Measurements from ENCODE around the gene RANBP3.

Gene RANBP3

DNA sequence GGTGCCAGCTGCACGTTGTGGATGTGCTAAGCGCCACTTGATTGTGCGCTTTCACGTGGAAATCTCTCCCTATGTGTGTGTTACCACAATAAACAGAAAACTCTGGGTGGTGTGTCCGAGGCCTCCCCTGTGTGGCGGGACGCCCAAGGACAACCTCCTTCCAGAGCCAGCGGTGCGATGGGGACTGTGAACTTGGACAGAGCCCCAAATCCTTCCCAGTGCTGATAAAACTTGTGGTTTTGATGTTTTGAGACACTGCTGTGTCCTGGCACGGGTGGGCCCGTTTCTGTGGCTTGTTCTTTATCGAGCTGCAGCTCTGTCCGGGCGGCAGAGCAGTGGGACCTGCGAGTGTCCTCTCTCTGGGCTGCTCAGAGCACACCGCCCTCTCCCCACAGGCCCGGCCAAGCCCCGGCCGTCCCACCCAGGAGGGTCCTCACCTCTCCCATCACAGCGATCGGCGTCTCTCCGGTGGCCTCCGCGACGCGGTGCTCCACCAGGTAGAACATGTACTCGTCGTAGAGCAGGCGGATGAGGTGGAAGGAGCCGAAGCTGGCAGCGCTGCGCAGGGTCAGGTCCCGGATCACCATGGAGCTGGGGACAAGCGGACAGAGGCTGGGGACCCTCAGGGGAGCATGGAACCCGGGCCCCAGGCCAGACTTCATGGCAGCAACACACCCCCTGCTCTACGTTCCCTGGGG lies 18.8 kb upstream of the RANBP3 start:
- Histone ChIP-seq H3K4me3 (replicated peaks; ENCODE audit: low read depth, low read length) (no peak overlapping the region), H3K36me3 (ENCODE audit: control insufficient read depth, insufficient read depth, low read length) (no peaks in the 10 kb centered on the region), H3K27me3 (replicated peaks; ENCODE audit: control insufficient read depth, insufficient read depth, low read length) (no peaks in the 10 kb centered on the region)
- no peak for DNase-seq (ENCODE audit: extremely low read depth, insufficient read length)
- TF ChIP-seq, protein P1, sequence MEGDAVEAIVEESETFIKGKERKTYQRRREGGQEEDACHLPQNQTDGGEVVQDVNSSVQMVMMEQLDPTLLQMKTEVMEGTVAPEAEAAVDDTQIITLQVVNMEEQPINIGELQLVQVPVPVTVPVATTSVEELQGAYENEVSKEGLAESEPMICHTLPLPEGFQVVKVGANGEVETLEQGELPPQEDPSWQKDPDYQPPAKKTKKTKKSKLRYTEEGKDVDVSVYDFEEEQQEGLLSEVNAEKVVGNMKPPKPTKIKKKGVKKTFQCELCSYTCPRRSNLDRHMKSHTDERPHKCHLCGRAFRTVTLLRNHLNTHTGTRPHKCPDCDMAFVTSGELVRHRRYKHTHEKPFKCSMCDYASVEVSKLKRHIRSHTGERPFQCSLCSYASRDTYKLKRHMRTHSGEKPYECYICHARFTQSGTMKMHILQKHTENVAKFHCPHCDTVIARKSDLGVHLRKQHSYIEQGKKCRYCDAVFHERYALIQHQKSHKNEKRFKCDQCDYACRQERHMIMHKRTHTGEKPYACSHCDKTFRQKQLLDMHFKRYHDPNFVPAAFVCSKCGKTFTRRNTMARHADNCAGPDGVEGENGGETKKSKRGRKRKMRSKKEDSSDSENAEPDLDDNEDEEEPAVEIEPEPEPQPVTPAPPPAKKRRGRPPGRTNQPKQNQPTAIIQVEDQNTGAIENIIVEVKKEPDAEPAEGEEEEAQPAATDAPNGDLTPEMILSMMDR (IDR thresholded peaks at IDR 0.05; ENCODE audit: insufficient read depth, low read length, poor library complexity, severe bottlenecking), result no peak

- TF ChIP-seq, protein P1 (IDR thresholded peaks at IDR 0.05; ENCODE audit: insufficient read depth, low read length, poor library complexity, severe bottlenecking), result no peak
- H3K4me3 ChIP-seq (replicated peaks; ENCODE audit: low read depth, low read length), result no peak overlapping the region
- DNase-seq (ENCODE audit: extremely low read depth, insufficient read length), result no peak
- no peaks in the 10 kb centered on the region for H3K27me3 ChIP-seq (replicated peaks; ENCODE audit: control insufficient read depth, insufficient read depth, low read length)
- H3K36me3 ChIP-seq (ENCODE audit: control insufficient read depth, insufficient read depth, low read length), result no peaks in the 10 kb centered on the region
These were observed 18.2 kb upstream of the RANBP3 start for GRCh38 chr19:5996102-5996501.

DNA sequence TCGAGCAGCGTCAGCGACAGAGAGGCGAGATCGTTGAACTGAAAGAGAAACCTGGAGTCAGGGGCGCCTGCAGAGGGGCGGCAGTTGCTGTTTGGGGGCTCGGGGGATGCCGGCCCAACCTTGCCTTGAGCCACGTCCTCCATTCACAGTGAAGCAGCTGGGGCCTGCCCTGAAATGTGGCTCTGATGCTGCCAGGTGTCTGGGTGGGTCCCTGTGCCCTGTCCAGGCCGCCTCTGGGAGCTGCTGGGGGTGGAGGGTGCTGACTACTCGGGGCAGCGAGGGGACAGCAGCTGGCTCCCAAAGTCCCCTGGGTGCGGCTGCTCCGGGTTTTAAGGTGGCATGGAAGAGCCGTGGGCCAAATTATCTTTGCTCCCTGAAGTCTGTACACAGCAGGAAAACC lies 17.7 kb upstream of the RANBP3 start:
- DNase-seq (ENCODE audit: extremely low read depth, insufficient read length), result no peak
- no peaks in the 10 kb centered on the region for H3K36me3 ChIP-seq (ENCODE audit: control insufficient read depth, insufficient read depth, low read length)
- H3K4me3 ChIP-seq (replicated peaks; ENCODE audit: low read depth, low read length), result no peak overlapping the region
- no peaks in the 10 kb centered on the region for H3K27me3 ChIP-seq (replicated peaks; ENCODE audit: control insufficient read depth, insufficient read depth, low read length)
- TF ChIP-seq, protein P1 (IDR thresholded peaks at IDR 0.05; ENCODE audit: insufficient read depth, low read length, poor library complexity, severe bottlenecking), result no peak

DNA sequence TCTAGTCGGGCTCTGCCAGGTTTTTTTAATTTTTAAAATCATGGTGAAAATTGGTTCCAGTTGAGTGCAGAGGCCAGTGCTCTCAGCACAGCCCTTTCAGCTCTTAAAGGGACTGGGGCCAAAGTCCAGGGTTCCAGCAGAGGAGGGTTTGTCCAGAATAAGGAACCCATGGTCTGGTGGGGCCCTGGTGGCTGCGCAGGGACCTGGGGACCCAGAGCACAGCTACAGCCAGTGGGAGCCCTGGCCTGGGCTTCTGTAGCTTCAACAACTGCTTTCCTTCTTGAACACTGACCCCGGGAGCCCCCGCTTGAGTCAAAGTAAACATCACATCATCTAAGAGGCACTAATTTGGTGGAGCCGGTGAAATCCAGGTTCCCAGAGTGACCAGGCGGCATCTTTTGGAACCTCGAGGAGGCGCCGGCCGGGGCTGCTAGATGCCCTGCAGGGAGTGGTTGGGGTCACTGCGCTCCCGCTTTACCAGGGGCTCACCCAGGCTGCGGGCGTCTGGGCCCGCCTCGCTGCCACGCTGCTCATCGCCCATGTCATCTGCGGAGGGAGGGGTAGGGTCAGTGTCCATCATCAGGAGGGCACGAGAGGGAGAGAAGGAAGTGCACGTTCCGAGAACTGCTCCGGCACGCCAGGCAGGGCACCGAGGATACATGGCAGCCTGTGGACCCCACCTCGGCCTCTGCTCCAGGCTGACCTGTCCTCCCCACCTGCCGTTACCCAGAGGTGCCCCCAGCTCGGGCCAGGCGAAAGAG lies 16.6 kb upstream of the RANBP3 start:
- TF ChIP-seq, protein P1 (IDR thresholded peaks at IDR 0.05; ENCODE audit: insufficient read depth, low read length, poor library complexity, severe bottlenecking), result no peak
- Histone ChIP-seq H3K27me3 (replicated peaks; ENCODE audit: control insufficient read depth, insufficient read depth, low read length) (no peaks in the 10 kb centered on the region), H3K4me3 (replicated peaks; ENCODE audit: low read depth, low read length) (no peak overlapping the region), H3K36me3 (ENCODE audit: control insufficient read depth, insufficient read depth, low read length) (no peaks in the 10 kb centered on the region)
- DNase-seq (ENCODE audit: extremely low read depth, insufficient read length), result no peak

DNA sequence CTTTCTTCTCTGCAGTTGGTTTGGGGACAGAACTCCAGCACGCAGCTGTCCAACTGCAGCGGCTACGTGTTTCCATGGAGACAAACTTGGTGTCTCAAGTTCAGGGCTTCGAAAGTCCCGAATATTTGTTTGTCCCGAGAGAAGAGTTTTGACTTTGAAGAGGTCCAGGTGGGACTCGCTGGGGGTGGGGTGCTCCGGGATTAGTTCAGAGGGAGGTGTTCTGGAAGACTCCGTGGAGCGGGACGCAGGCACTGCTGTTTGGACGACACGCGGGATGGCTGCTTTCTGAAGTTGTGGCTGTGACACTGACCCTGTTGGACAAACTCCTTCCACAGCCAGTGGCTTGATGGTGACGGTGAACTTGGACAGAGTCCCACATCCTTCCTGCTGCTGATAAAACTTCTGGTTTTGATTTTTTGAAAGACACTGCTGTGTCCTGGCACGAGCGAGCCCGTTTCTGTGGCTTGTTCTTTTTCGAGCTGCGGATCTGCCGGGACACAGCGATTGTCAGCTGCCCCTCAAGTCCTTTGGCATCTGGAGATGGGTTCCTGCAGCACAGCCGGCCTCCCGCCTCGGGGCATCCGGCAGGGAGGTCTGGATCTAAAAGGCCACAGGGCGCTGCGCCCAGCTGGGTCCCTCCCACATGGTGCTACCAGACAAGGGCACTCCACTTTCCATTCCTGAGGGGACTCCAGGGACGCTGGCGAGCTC lies 15.9 kb upstream of the RANBP3 start:
- H3K27me3 ChIP-seq (replicated peaks; ENCODE audit: control insufficient read depth, insufficient read depth, low read length), result no peaks in the 10 kb centered on the region
- H3K4me3 ChIP-seq (replicated peaks; ENCODE audit: low read depth, low read length), result no peak overlapping the region
- H3K36me3 ChIP-seq (ENCODE audit: control insufficient read depth, insufficient read depth, low read length), result no peaks in the 10 kb centered on the region
- DNase-seq (ENCODE audit: extremely low read depth, insufficient read length), result no peak
- TF ChIP-seq, protein P1 (IDR thresholded peaks at IDR 0.05; ENCODE audit: insufficient read depth, low read length, poor library complexity, severe bottlenecking), result no peak
